Measurements from ENCODE around the gene SLC66A1. TPM values are rescaled to one million over a fixed set of nuclear protein-coding genes. Genes with fewer than 3 reads are reported as not detected.

The SLC66A1 gene
- polyA plus RNA-seq, 2 of the 4 experiments (the other 2 are of a cell fraction), result 5.6 to 12.6 TPM

DNA sequence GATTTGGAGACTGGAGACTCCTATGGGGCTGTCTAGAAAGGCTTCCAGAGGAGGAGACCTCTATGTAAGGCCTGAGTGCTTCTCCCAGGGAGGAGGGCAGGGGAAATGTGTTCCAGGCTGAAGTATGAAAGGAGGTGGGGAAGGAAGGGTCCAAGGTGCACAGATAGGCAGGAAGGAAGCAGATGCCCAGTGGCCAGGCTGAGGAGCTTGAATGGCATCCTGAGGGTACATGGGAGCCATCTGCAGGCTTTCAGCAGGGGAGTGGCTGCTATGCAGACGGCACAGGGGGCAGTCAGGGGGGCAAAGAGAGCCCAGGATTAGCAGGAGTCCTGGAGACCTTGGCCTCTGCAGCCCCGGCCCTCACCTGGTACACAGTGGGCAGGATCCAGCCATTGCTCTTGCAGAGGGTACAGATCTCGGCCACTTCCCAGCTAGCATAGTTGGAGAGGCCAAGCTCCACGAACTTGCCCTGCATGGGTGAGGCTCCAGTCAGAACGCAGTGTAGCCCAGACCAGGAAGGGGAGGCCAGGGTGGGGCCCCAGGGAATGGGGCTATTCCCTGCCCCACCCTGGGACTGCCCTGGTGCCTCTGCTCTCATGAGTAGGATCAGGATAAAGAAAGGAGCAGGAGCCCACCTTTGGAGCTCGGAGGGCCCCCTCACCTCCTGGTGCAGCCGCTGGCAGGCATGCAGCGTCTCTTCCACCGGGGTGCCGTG is 4.2 kb upstream of the SLC66A1 start:
- Histone ChIP-seq H3K4me3 (no peak overlapping the region), H3K9me3 (no peaks in the 10 kb centered on the region), H3K27ac (no peak overlapping the region), H3K4me1 (peaks cover 9% of the 10 kb centered on the region; the same call in 2 of the 3 replicates), H3K4me2 (no peak overlapping the region)
- CTCF ChIA-PET, result no interaction called here
- POLR2A ChIA-PET, result no interaction called here
- ATAC-seq (no peak), FAIRE-seq (no peak), DNase-seq (ENCODE audit: low read depth in 1 of 2, low spot score in 1 of 2) (no peak)
- WGBS (ENCODE audit: missing lambda C conversion rate), result 82% methylated on average over 5 of the region's 10 CpGs
- TF ChIP-seq, protein P1, sequence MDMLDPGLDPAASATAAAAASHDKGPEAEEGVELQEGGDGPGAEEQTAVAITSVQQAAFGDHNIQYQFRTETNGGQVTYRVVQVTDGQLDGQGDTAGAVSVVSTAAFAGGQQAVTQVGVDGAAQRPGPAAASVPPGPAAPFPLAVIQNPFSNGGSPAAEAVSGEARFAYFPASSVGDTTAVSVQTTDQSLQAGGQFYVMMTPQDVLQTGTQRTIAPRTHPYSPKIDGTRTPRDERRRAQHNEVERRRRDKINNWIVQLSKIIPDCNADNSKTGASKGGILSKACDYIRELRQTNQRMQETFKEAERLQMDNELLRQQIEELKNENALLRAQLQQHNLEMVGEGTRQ (IDR thresholded peaks at IDR 0.05), result no peak
- TF ChIP-seq HOXA7 (CRISPR knock-in tag; IDR thresholded peaks at IDR 0.05) (no peak), CHD2 (IDR thresholded peaks at IDR 0.05; ENCODE audit: low read length, partially characterized antibody) (no peak), RCOR1 (IDR thresholded peaks at IDR 0.05; ENCODE audit: low read depth, low read length) (no peak), POLR2A (IDR thresholded peaks at IDR 0.05; ENCODE audit: low read length) (no peak), RARB (CRISPR knock-in tag; IDR thresholded peaks at IDR 0.05) (no peak), KDM5A (IDR thresholded peaks at IDR 0.05) (no peak), ZNF302 (CRISPR knock-in tag; IDR thresholded peaks at IDR 0.05) (no peak), PHF8 (IDR thresholded peaks at IDR 0.05; ENCODE audit: borderline replicate concordance, low read depth) (no peak), RAD21 (conservative IDR thresholded peaks at IDR 0.05 in 1 of 2, IDR thresholded peaks at IDR 0.05 in 1 of 2) (no peak), POLR2AphosphoS2 (conservative IDR thresholded peaks at IDR 0.05; ENCODE audit: low read length) (no peak), CBX2 (IDR thresholded peaks at IDR 0.05; ENCODE audit: borderline replicate concordance, low read depth) (no peak), SMC3 (IDR thresholded peaks at IDR 0.05) (no peak), NPAS2 (CRISPR knock-in tag; IDR thresholded peaks at IDR 0.05; ENCODE audit: borderline replicate concordance) (no peak), CEBPB (IDR thresholded peaks at IDR 0.05) (no peak)
- TF ChIP-seq, protein P2, sequence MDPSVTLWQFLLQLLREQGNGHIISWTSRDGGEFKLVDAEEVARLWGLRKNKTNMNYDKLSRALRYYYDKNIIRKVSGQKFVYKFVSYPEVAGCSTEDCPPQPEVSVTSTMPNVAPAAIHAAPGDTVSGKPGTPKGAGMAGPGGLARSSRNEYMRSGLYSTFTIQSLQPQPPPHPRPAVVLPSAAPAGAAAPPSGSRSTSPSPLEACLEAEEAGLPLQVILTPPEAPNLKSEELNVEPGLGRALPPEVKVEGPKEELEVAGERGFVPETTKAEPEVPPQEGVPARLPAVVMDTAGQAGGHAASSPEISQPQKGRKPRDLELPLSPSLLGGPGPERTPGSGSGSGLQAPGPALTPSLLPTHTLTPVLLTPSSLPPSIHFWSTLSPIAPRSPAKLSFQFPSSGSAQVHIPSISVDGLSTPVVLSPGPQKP (IDR thresholded peaks at IDR 0.05; ENCODE audit: low read depth, low read length), result no peak
- TF ChIP-seq, protein P3, sequence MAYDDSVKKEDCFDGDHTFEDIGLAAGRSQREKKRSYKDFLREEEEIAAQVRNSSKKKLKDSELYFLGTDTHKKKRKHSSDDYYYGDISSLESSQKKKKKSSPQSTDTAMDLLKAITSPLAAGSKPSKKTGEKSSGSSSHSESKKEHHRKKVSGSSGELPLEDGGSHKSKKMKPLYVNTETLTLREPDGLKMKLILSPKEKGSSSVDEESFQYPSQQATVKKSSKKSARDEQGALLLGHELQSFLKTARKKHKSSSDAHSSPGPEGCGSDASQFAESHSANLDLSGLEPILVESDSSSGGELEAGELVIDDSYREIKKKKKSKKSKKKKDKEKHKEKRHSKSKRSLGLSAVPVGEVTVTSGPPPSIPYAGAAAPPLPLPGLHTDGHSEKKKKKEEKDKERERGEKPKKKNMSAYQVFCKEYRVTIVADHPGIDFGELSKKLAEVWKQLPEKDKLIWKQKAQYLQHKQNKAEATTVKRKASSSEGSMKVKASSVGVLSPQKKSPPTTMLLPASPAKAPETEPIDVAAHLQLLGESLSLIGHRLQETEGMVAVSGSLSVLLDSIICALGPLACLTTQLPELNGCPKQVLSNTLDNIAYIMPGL (CRISPR knock-in tag; IDR thresholded peaks at IDR 0.05; ENCODE audit: borderline replicate concordance), result no peak
- TF ChIP-seq, protein P4, sequence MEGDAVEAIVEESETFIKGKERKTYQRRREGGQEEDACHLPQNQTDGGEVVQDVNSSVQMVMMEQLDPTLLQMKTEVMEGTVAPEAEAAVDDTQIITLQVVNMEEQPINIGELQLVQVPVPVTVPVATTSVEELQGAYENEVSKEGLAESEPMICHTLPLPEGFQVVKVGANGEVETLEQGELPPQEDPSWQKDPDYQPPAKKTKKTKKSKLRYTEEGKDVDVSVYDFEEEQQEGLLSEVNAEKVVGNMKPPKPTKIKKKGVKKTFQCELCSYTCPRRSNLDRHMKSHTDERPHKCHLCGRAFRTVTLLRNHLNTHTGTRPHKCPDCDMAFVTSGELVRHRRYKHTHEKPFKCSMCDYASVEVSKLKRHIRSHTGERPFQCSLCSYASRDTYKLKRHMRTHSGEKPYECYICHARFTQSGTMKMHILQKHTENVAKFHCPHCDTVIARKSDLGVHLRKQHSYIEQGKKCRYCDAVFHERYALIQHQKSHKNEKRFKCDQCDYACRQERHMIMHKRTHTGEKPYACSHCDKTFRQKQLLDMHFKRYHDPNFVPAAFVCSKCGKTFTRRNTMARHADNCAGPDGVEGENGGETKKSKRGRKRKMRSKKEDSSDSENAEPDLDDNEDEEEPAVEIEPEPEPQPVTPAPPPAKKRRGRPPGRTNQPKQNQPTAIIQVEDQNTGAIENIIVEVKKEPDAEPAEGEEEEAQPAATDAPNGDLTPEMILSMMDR (IDR thresholded peaks at IDR 0.05), result no peak
- TF ChIP-seq, protein P5, sequence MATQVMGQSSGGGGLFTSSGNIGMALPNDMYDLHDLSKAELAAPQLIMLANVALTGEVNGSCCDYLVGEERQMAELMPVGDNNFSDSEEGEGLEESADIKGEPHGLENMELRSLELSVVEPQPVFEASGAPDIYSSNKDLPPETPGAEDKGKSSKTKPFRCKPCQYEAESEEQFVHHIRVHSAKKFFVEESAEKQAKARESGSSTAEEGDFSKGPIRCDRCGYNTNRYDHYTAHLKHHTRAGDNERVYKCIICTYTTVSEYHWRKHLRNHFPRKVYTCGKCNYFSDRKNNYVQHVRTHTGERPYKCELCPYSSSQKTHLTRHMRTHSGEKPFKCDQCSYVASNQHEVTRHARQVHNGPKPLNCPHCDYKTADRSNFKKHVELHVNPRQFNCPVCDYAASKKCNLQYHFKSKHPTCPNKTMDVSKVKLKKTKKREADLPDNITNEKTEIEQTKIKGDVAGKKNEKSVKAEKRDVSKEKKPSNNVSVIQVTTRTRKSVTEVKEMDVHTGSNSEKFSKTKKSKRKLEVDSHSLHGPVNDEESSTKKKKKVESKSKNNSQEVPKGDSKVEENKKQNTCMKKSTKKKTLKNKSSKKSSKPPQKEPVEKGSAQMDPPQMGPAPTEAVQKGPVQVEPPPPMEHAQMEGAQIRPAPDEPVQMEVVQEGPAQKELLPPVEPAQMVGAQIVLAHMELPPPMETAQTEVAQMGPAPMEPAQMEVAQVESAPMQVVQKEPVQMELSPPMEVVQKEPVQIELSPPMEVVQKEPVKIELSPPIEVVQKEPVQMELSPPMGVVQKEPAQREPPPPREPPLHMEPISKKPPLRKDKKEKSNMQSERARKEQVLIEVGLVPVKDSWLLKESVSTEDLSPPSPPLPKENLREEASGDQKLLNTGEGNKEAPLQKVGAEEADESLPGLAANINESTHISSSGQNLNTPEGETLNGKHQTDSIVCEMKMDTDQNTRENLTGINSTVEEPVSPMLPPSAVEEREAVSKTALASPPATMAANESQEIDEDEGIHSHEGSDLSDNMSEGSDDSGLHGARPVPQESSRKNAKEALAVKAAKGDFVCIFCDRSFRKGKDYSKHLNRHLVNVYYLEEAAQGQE (IDR thresholded peaks at IDR 0.05), result no peak

All from A549 (cell line).